CD4-positive, CD25-positive, alpha-beta regulatory T cell (primary cell): ENCODE data around the gene RASGEF1C. TPM values are rescaled to one million over a fixed set of nuclear protein-coding genes. Genes with fewer than 3 reads are reported as not detected.

Experiments used
- ATAC-seq, 2 donors: fragments of 150-1000 bp; cut with Tn5 transposase; one replicate each; pipeline ENCODE4 v1.10.0; 2021; ENCODE audit warnings: low read depth in 2 of 2, moderate number of reproducible peaks in 2 of 2, moderate library complexity in 1 of 2
- DNase-seq, 3 donors: peaks; one replicate each; pipeline versions ENCODE4 v3.0.0 to v3.0.0-alpha.2; 2012 to 2022; ENCODE audit warnings: mixed read lengths in 1 of 3
- H3K27ac ChIP-seq: one replicate; pipeline ENCODE4 v1.7.0; 2013; ENCODE audit warnings: mild to moderate bottlenecking, low read length; ENCODE audit not compliant: insufficient read depth, poor library complexity, severe bottlenecking
- H3K27me3 ChIP-seq: one replicate; pipeline ENCODE4 v1.7.0; 2013; ENCODE audit warnings: low read length; ENCODE audit not compliant: control insufficient read depth, insufficient read depth
- H3K36me3 ChIP-seq: one replicate; pipeline ENCODE4 v1.7.0; 2013; ENCODE audit warnings: mild to moderate bottlenecking, low read length, moderate library complexity; ENCODE audit not compliant: control insufficient read depth, insufficient read depth
- H3K4me1 ChIP-seq: 2 replicates; pipeline ENCODE4 v1.7.0; 2013; ENCODE audit warnings: mild to moderate bottlenecking, low read length; ENCODE audit not compliant: insufficient read depth, control insufficient read depth, poor library complexity, severe bottlenecking
- H3K4me3 ChIP-seq: one replicate; pipeline ENCODE4 v1.7.0; 2013; ENCODE audit warnings: low read depth, mild to moderate bottlenecking, low read length, moderate library complexity
- H3K9me3 ChIP-seq, 2 experiments: 1 replicate in 1 of 2; 2 replicates in 1 of 2; pipeline ENCODE4 v1.7.0; 2013; ENCODE audit warnings: low read length in 2 of 2, mild to moderate bottlenecking in 1 of 2, moderate library complexity in 1 of 2; ENCODE audit not compliant: control insufficient read depth in 2 of 2
- H3K27ac Mint-ChIP-seq, 3 donors: one replicate each; pipeline ENCODE4 v1.8.0; 2020 to 2022; ENCODE audit warnings: mild to moderate bottlenecking in 3 of 3, mixed read lengths in 3 of 3, moderate library complexity in 2 of 3
- H3K27me3 Mint-ChIP-seq: one replicate; pipeline ENCODE4 v1.8.0; 2022; ENCODE audit warnings: mild to moderate bottlenecking, mixed read lengths
- H3K36me3 Mint-ChIP-seq: one replicate; pipeline ENCODE4 v1.8.0; 2020; ENCODE audit warnings: mixed read lengths
- H3K4me1 Mint-ChIP-seq, 4 donors: one replicate each; pipeline ENCODE4 v1.8.0; 2020 to 2022; ENCODE audit warnings: mixed read lengths in 4 of 4, mild to moderate bottlenecking in 1 of 4
- H3K4me3 Mint-ChIP-seq, 4 donors: one replicate each; pipeline ENCODE4 v1.8.0; 2020 to 2022; ENCODE audit warnings: mild to moderate bottlenecking in 4 of 4, mixed read lengths in 4 of 4, moderate library complexity in 3 of 4
- H3K9me3 Mint-ChIP-seq, 7 donors: one replicate each; pipeline ENCODE4 v1.8.0; 2020 to 2022; ENCODE audit warnings: mixed read lengths in 7 of 7, mild to moderate bottlenecking in 3 of 7, moderate library complexity in 2 of 7
- polyA plus RNA-seq, 4 donors: library from polyadenylated mRNA; unstranded; fragments of 300-500 nt; fragmentation: Illumina TruSeq; gene quantifications; one replicate each; pipeline ENCODE4 v1.2.3, GENCODE V29; 2021
- total RNA-seq: library from RNA; stranded (reverse); gene quantifications from one replicate; pipeline ENCODE4 v1.2.3, GENCODE V29; 2022

The RASGEF1C gene
- total and polyA plus RNA-seq, 5 donors from 2014 or later = not detected

GRCh38 chr5:180078348-180078747 lies 130.7 kb downstream of the RASGEF1C start:
- H3K4me3 ChIP-seq = no peak overlapping the region
- DNase-seq (no peak), ATAC-seq (no peak)
- H3K27ac ChIP-seq = no peak overlapping the region
- no peaks in the 10 kb centered on the region for H3K4me1 ChIP-seq
- H3K27me3 ChIP-seq = peaks cover 6% of the 10 kb centered on the region
- no peak overlapping the region for H3K4me3 Mint-ChIP-seq
- H3K4me1 Mint-ChIP-seq = peaks cover 0 to 13% (median 4%) of the 10 kb centered on the region in 4 donors
- peaks cover 0 to 3% (median 0%) of the 10 kb centered on the region in 7 donors for H3K9me3 Mint-ChIP-seq
- peaks cover 50% of the 10 kb centered on the region for H3K27me3 Mint-ChIP-seq
- no peaks in the 10 kb centered on the region for H3K36me3 ChIP-seq
- H3K36me3 Mint-ChIP-seq = no peaks in the 10 kb centered on the region
- no peaks in the 10 kb centered on the region for H3K9me3 ChIP-seq
- peak overlapping the region in 1 of 3 donors; percentile 52 for H3K27ac Mint-ChIP-seq

GRCh38 chr5:180077594-180078284 lies 131.3 kb downstream of the RASGEF1C start:
- no peak for ATAC-seq
- no peak for DNase-seq
- H3K27me3 ChIP-seq = peaks cover 6% of the 10 kb centered on the region
- Mint-ChIP-seq H3K27ac (no peak overlapping the region), H3K36me3 (no peaks in the 10 kb centered on the region), H3K4me1 (peaks cover 0 to 15% (median 4%) of the 10 kb centered on the region in 4 donors), H3K27me3 (peaks cover 56% of the 10 kb centered on the region), H3K9me3 (peaks cover 0 to 3% (median 0%) of the 10 kb centered on the region in 7 donors), H3K4me3 (no peak overlapping the region)
- peaks cover 2% of the 10 kb centered on the region for H3K4me1 ChIP-seq
- no peaks in the 10 kb centered on the region for H3K9me3 ChIP-seq
- H3K36me3 ChIP-seq = no peaks in the 10 kb centered on the region
- no peak overlapping the region for H3K27ac ChIP-seq
- H3K4me3 ChIP-seq = no peak overlapping the region

DNA sequence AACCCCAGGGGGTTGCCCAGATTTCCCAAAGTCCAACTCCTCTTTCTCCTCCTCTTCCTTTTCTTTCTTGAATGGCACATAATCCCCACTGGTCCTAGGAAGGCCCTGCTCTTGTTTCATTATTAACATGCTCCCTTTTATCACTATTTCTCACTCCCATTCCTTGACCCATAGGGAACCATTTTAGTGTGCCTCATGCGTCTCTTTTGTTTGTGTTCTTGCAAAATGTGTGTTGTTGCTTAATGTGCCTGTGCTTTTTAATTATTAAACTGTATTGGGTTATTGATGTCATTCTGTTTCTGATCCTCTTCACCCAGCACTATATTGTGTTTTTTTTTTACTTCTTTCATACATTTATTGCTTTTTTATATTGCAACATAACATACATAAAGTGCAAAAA lies 133.3 kb downstream of the RASGEF1C start:
- DNase-seq = no peak
- Histone ChIP-seq H3K27me3 (peaks cover 3% of the 10 kb centered on the region), H3K4me1 (peaks cover 16% of the 10 kb centered on the region), H3K27ac (no peak overlapping the region), H3K9me3 (no peaks in the 10 kb centered on the region), H3K4me3 (no peak overlapping the region), H3K36me3 (no peaks in the 10 kb centered on the region)
- Mint-ChIP-seq H3K27ac (no peak overlapping the region), H3K9me3 (peaks cover 0 to 3% (median 0%) of the 10 kb centered on the region in 7 donors), H3K4me1 (peaks cover 0 to 25% (median 5%) of the 10 kb centered on the region in 4 donors), H3K4me3 (no peak overlapping the region), H3K27me3 (peaks cover 52% of the 10 kb centered on the region), H3K36me3 (no peaks in the 10 kb centered on the region)
- ATAC-seq = no peak

DNA sequence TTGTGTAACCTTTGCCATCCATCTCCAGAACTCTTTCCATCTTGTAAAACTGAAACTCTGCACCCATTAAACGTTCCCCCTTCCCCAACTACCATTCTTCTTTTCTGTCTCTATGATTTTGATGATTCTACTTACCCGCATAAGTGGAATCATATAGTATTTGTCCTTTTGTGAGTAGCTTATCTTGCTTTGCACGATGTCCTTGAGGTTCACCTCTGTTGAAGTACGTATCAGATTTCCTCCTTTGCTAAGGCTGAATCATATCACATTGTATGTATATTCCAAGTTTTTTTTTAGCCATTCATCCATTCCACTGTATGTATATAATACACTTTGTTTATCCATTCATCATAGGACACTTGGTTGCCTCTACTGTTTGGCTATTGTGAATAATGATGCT lies 134.5 kb downstream of the RASGEF1C start:
- no peak overlapping the region for H3K27ac ChIP-seq
- Mint-ChIP-seq H3K27ac (no peak overlapping the region), H3K9me3 (peaks cover 0 to 4% (median 0%) of the 10 kb centered on the region in 7 donors), H3K4me1 (peaks cover 0 to 28% (median 12%) of the 10 kb centered on the region in 4 donors), H3K36me3 (no peaks in the 10 kb centered on the region), H3K27me3 (peaks cover 54% of the 10 kb centered on the region), H3K4me3 (peak overlapping the region in 3 of 4 donors; percentile 2 to 75 (median 73))
- H3K27me3 ChIP-seq = peaks cover 3% of the 10 kb centered on the region
- DNase-seq (no peak), ATAC-seq (no peak)
- H3K9me3 ChIP-seq = no peaks in the 10 kb centered on the region
- H3K36me3 ChIP-seq = no peaks in the 10 kb centered on the region
- no peak overlapping the region for H3K4me3 ChIP-seq
- peaks cover 16% of the 10 kb centered on the region for H3K4me1 ChIP-seq

GRCh38 chr5:180072556-180072955 lies 136.5 kb downstream of the RASGEF1C start:
- Mint-ChIP-seq H3K36me3 (no peaks in the 10 kb centered on the region), H3K9me3 (peaks cover 0 to 4% (median 0%) of the 10 kb centered on the region in 7 donors)

DNA sequence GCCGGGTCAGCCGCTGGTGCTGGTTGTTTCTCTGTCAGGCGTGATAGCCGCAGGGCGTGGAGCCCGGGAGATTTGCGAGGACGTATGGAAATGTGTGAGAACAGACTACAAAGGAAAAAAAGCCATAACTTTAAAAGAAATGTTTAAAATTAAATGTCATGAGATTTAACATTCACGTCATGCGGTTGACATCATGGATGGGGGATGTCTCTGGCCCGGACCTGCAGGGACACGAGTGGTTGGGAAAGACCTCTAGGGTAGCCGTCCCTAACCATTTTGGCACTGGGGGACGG lies 136.8 kb downstream of the RASGEF1C start:
- peak overlapping the region; percentile 41 for H3K4me3 ChIP-seq
- Mint-ChIP-seq H3K9me3 (peaks cover 0 to 4% (median 0%) of the 10 kb centered on the region in 7 donors), H3K4me3 (peak overlapping the region; percentile 67 to 89 (median 88)), H3K4me1 (peaks cover 0 to 28% (median 12%) of the 10 kb centered on the region in 4 donors), H3K36me3 (no peaks in the 10 kb centered on the region), H3K27ac (peak overlapping the region; percentile 85 to 90 (median 90)), H3K27me3 (peaks cover 54% of the 10 kb centered on the region)
- ATAC-seq (no peak), DNase-seq (no peak)
- no peaks in the 10 kb centered on the region for H3K27me3 ChIP-seq
- peaks cover 16% of the 10 kb centered on the region for H3K4me1 ChIP-seq
- H3K36me3 ChIP-seq = no peaks in the 10 kb centered on the region
- H3K27ac ChIP-seq = peak overlapping the region; percentile 41
- H3K9me3 ChIP-seq = no peaks in the 10 kb centered on the region

More at GRCh38 chr5:180072556-180072955, 136.5 kb downstream of the RASGEF1C start:
- H3K4me3 ChIP-seq = peak overlapping the region; percentile 41
- ATAC-seq (no peak), DNase-seq (peak in 1 of 3 donors; percentile 15)
- no peak overlapping the region for H3K27ac ChIP-seq
- no peaks in the 10 kb centered on the region for H3K36me3 ChIP-seq
- Mint-ChIP-seq H3K27me3 (peaks cover 52% of the 10 kb centered on the region), H3K27ac (peak overlapping the region; percentile 85 to 90 (median 90)), H3K4me1 (peaks cover 0 to 28% (median 12%) of the 10 kb centered on the region in 4 donors), H3K4me3 (peak overlapping the region; percentile 67 to 89 (median 88))
- H3K9me3 ChIP-seq = no peaks in the 10 kb centered on the region
- no peaks in the 10 kb centered on the region for H3K27me3 ChIP-seq
- peaks cover 16% of the 10 kb centered on the region for H3K4me1 ChIP-seq

- H3K27ac Mint-ChIP-seq = peak within 1 kb of the TSS; percentile 85 to 90 (median 90)
- Histone ChIP-seq H3K27me3 (peaks cover 2% of the 10 kb centered on the region), H3K27ac (peak within 1 kb of the TSS; percentile 41), H3K4me1 (peaks cover 16% of the 10 kb centered on the region), H3K36me3 (no peaks in the 10 kb centered on the region), H3K4me3 (peak within 1 kb of the TSS; percentile 44), H3K9me3 (no peaks in the 10 kb centered on the region)
- H3K4me1 Mint-ChIP-seq = peaks cover 0 to 28% (median 12%) of the 10 kb centered on the region in 4 donors
- peaks cover 0 to 4% (median 0%) of the 10 kb centered on the region in 7 donors for H3K9me3 Mint-ChIP-seq
- H3K4me3 Mint-ChIP-seq = peak within 1 kb of the TSS; percentile 76 to 91 (median 88)
- DNase-seq (peak; percentile 63 to 80 (median 75)), ATAC-seq (peak; percentile 69 to 76)
- H3K27me3 Mint-ChIP-seq = peaks cover 58% of the 10 kb centered on the region
- no peaks in the 10 kb centered on the region for H3K36me3 Mint-ChIP-seq
Observed at GRCh38 chr5:180071531-180072255, 137.3 kb downstream of the RASGEF1C start, which contains the start of gene RNF130. RNF130 (minus strand) TSS chr5:180071759; CDS start chr5:180071702, 57 bp downstream.
